ENCODE results near the gene DDHD1. TPM values are rescaled to one million over a fixed set of nuclear protein-coding genes. Genes with fewer than 3 reads are reported as not detected.

Gene DDHD1
- total RNA-seq, 1 experiment from 2014 or later, result 15.7 TPM

GRCh38 chr14:53183611-53184010, 30.5 kb upstream of the DDHD1 start:
- H2AK5ac ChIP-seq (ENCODE audit: insufficient read length, low read length), result no peak overlapping the region
- peaks cover 6 to 9% of the 10 kb centered on the region in 2 experiments; a peak in 4 of 5 replicates for H3K9me3 Mint-ChIP-seq
- no peak overlapping the region for H3K14ac ChIP-seq (ENCODE audit: insufficient read depth, low read length)
- H3K27me3 ChIP-seq (ENCODE audit: insufficient read depth, low read length), result no peaks in the 10 kb centered on the region
- H2AFZ ChIP-seq (ENCODE audit: low read length), result no peak overlapping the region
- no peak overlapping the region for H3K4me3 Mint-ChIP-seq
- H4K8ac ChIP-seq (replicated peaks; ENCODE audit: insufficient read length, low read depth, low read length), result no peak overlapping the region
- peaks cover 5% of the 10 kb centered on the region for H3K9me3 ChIP-seq (ENCODE audit: control insufficient read depth, low read depth, low read length)
- H4K91ac ChIP-seq (ENCODE audit: insufficient read length, low read depth, low read length), result no peak overlapping the region
- H3K4me2 ChIP-seq (ENCODE audit: insufficient read depth, insufficient read length, low read length), result no peak overlapping the region
- H2BK20ac ChIP-seq (ENCODE audit: low read depth, low read length, poor library complexity, severe bottlenecking), result no peak overlapping the region
- no peak for TF ChIP-seq CTCF (conservative IDR thresholded peaks at IDR 0.05)
- H4K20me1 ChIP-seq (ENCODE audit: control insufficient read depth, insufficient read depth, insufficient read length), result no peaks in the 10 kb centered on the region
- H3K27ac Mint-ChIP-seq, result no peak overlapping the region; a peak in 1 of 7 replicates
- no peaks in the 10 kb centered on the region for H3K4me1 ChIP-seq (ENCODE audit: insufficient read depth, low read length)
- no peak for DNase-seq
- no peaks in the 10 kb centered on the region for H3K23me2 ChIP-seq (ENCODE audit: insufficient read length, low read depth, low read length, poor library complexity, severe bottlenecking)
- H3T11ph ChIP-seq (ENCODE audit: low read length), result no peak overlapping the region
- H4K5ac ChIP-seq (ENCODE audit: insufficient read length, low read depth, low read length), result no peak overlapping the region
- no peak overlapping the region for H2BK120ac ChIP-seq (ENCODE audit: low read depth, low read length, poor library complexity, severe bottlenecking)
- H3K9ac ChIP-seq (ENCODE audit: extremely low read depth, insufficient read length, low read length), result no peak overlapping the region
- H3K79me1 ChIP-seq (ENCODE audit: insufficient read depth, low read depth, low read length, poor library complexity, severe bottlenecking), result no peaks in the 10 kb centered on the region
- WGBS (ENCODE audit: extremely low coverage, insufficient read length, low lambda C conversion rate), result no CpG with 5 or more reads among the region's 2 CpGs
- peaks cover 0 to 8% (median 6%) of the 10 kb centered on the region in 3 experiments; a peak in 4 of 7 replicates for H3K36me3 Mint-ChIP-seq (ENCODE audit: insufficient read depth in 1 of 3, low read depth in 3 of 3)
- no peaks in the 10 kb centered on the region for H3K27me3 Mint-ChIP-seq (ENCODE audit: low read depth)
- no peak overlapping the region for H3K23ac ChIP-seq (ENCODE audit: insufficient read length, low read depth, low read length)
- H3K4me1 Mint-ChIP-seq, result peaks cover 23 to 33% of the 10 kb centered on the region in 2 experiments
- no peak overlapping the region for H2BK12ac ChIP-seq (ENCODE audit: insufficient read length, low read depth, low read length)
- H3K4ac ChIP-seq (ENCODE audit: low read depth, low read length), result no peak overlapping the region
- no peaks in the 10 kb centered on the region for H3K79me2 ChIP-seq (ENCODE audit: insufficient read depth, low read length)
- H2BK15ac ChIP-seq (ENCODE audit: low read depth, low read length), result no peak overlapping the region
- no peak overlapping the region for H2BK5ac ChIP-seq (ENCODE audit: insufficient read length, low read length)
- no peak overlapping the region for H3K18ac ChIP-seq (ENCODE audit: insufficient read length, low read depth, low read length)
- H3K56ac ChIP-seq (ENCODE audit: insufficient read length, low read depth, low read length), result no peak overlapping the region
- H3K27ac ChIP-seq (ENCODE audit: insufficient read length, low read depth, low read length), result no peak overlapping the region
